HCT116 (cell line): ENCODE results near the gene EXOC6B. TPM values are rescaled to one million over a fixed set of nuclear protein-coding genes. Genes with fewer than 3 reads are reported as not detected.

Experiments used
- ATAC-seq: fragments of 200-7000 bp; cut with Tn5 transposase; 2 replicates; pipeline ENCODE4 v1.9.1; 2020; ENCODE audit warnings: mild to moderate bottlenecking, moderate library complexity
- BruUV-seq: library from RNA; stranded (reverse); fragments of 400-500 nt; replicated peaks from 2 replicates; lab custom pipeline; 2021; lab: Mats Ljungman, UMichigan
- CTCF ChIA-PET: fragments of 300-600 bp; sonication (Branson Sonifier 250); formaldehyde crosslinking; loops from one replicate; lab custom pipeline; 2021; ENCODE audit warnings: antibody characterized with exemption; lab: Charles Lee
- POLR2A ChIA-PET: fragments of 300-600, 350-600 bp; sonication (Branson Sonifier 250); formaldehyde crosslinking; loops from one replicate; lab custom pipeline; 2021; ENCODE audit warnings: antibody characterized with exemption; lab: Charles Lee
- RAD21 ChIA-PET, 2 experiments: fragments of 300-600 bp; sonication (Branson Sonifier 250); formaldehyde crosslinking; loops; one replicate each; lab custom pipeline; 2023; ENCODE audit warnings: low total read pairs in 2 of 2; ENCODE audit not compliant: uncharacterized antibody in 2 of 2, unreplicated experiment in 2 of 2, low non-redundant PET in 1 of 2; lab: Charles Lee
- DNase-seq: peaks from one replicate; pipeline ENCODE4 v3.0.0-alpha.2; 2010; ENCODE audit warnings: low read depth, low spot score
- H2AFZ ChIP-seq: fragments of 200-600 bp; shearing (Covaris generic), sonication (generic); 2 replicates; pipeline ENCODE4 v1.6.1; 2017; ENCODE audit warnings: low read depth, mixed run types, mixed read lengths, antibody characterized with exemption, low read length; ENCODE audit not compliant: poor library complexity, severe bottlenecking
- H3K27ac ChIP-seq: 2 replicates; pipeline ENCODE4 v1.5.1; 2012; ENCODE audit warnings: low read depth, low read length
- H3K27me3 ChIP-seq: fragments of 200-600 bp; sonication (generic); 2 replicates; pipeline ENCODE4 v1.6.1; 2016; ENCODE audit warnings: mixed run types, low read length, mixed read lengths; ENCODE audit not compliant: insufficient read depth
- H3K36me3 ChIP-seq, 2 experiments: fragments of 200-500 bp in 1 of 2; fragments of 200-600 bp in 1 of 2; sonication (Bioruptor generic) in 1 of 2; sonication (generic) in 1 of 2; 2 replicates each; pipeline versions ENCODE4 v1.5.1 to v1.6.1; 2014 to 2016; ENCODE audit warnings: low read length in 2 of 2, inconsistent platforms in 1 of 2, mixed read lengths in 1 of 2, mixed run types in 1 of 2; ENCODE audit not compliant: insufficient read depth in 2 of 2, control insufficient read depth in 1 of 2
- H3K4me1 ChIP-seq, 2 experiments: fragments of 200-600 bp in 1 of 2; sonication (generic) in 1 of 2; 2 replicates each; pipeline versions ENCODE4 v1.5.1 to v1.6.1; 2012 to 2017; ENCODE audit warnings: low read length in 2 of 2, inconsistent platforms in 1 of 2, mild to moderate bottlenecking in 1 of 2, mixed read lengths in 1 of 2, mixed run types in 1 of 2, moderate library complexity in 1 of 2; ENCODE audit not compliant: insufficient read depth in 2 of 2, control insufficient read depth in 1 of 2
- H3K4me2 ChIP-seq: fragments of 200-600 bp; sonication (generic); 2 replicates; pipeline ENCODE4 v1.6.1; 2017; ENCODE audit warnings: mixed run types, low read length, mixed read lengths
- H3K4me3 ChIP-seq, 2 experiments: fragments of 200-600 bp in 1 of 2; sonication (generic) in 1 of 2; replicated peaks in 1 of 2; 2 replicates each; pipeline ENCODE4 v1.5.1; 2011 to 2016; ENCODE audit warnings: low read length in 2 of 2, control low read depth in 1 of 2, low read depth in 1 of 2, mild to moderate bottlenecking in 1 of 2, mixed read lengths in 1 of 2, mixed run types in 1 of 2
- H3K79me2 ChIP-seq: fragments of 200-600 bp; sonication (generic); 2 replicates; pipeline ENCODE4 v1.6.1; 2017; ENCODE audit warnings: mild to moderate bottlenecking, mixed run types, low read length, moderate library complexity, mixed read lengths; ENCODE audit not compliant: insufficient read depth
- H3K9ac ChIP-seq: fragments of 200-600 bp; sonication (generic); 2 replicates; pipeline ENCODE4 v1.6.1; 2016; ENCODE audit warnings: low read length, mixed read lengths
- H3K9me2 ChIP-seq: fragments of 200-600 bp; sonication (generic), shearing (Covaris generic); 2 replicates; pipeline ENCODE4 v1.6.1; 2017; ENCODE audit warnings: mixed run types, mild to moderate bottlenecking, moderate library complexity; ENCODE audit not compliant: insufficient read depth
- H3K9me3 ChIP-seq, 2 experiments: fragments of 200-500 bp in 1 of 2; fragments of 200-600 bp in 1 of 2; sonication (Bioruptor generic) in 1 of 2; sonication (generic) in 1 of 2; 2 replicates each; pipeline ENCODE4 v1.6.1; 2014 to 2017; ENCODE audit warnings: low read length in 2 of 2, mixed read lengths in 2 of 2, inconsistent platforms in 1 of 2, low read depth in 1 of 2, mild to moderate bottlenecking in 1 of 2, mixed run types in 1 of 2, moderate library complexity in 1 of 2; ENCODE audit not compliant: control insufficient read depth in 1 of 2, insufficient read depth in 1 of 2
- H4K20me1 ChIP-seq: fragments of 200-600 bp; sonication (generic), shearing (Covaris generic); 2 replicates; pipeline ENCODE4 v1.6.1; 2017; ENCODE audit warnings: mixed run types, mild to moderate bottlenecking, moderate library complexity; ENCODE audit not compliant: insufficient read depth
- EZH2 ChIP-seq: fragments of 200-600 bp; sonication (generic); IDR thresholded peaks from 2 replicates; pipeline ENCODE4 v1.6.1; 2017; ENCODE audit warnings: antibody characterized with exemption, mixed run types
- FOSL1 ChIP-seq: IDR thresholded peaks from 2 replicates; pipeline ENCODE4 v1.6.1; 2012; ENCODE audit warnings: low read depth
- POLR2AphosphoS5 ChIP-seq: IDR thresholded peaks from 2 replicates; pipeline ENCODE4 v1.6.1; 2011; ENCODE audit warnings: mild to moderate bottlenecking, low read depth, low read length, moderate library complexity
- RAD21 ChIP-seq: IDR thresholded peaks from 2 replicates; pipeline ENCODE4 v1.6.1; 2012; ENCODE audit warnings: low read depth, mild to moderate bottlenecking
- SIN3A ChIP-seq: IDR thresholded peaks from 2 replicates; pipeline ENCODE4 v1.6.1; 2012; ENCODE audit warnings: low read depth
- SRF ChIP-seq: IDR thresholded peaks from 2 replicates; pipeline ENCODE4 v1.6.1; 2012; ENCODE audit warnings: low read depth
- ZFX ChIP-seq: fragments of 450-650 bp; IDR thresholded peaks from 2 replicates; pipeline ENCODE4 v1.6.1; 2017
- intact Hi-C: fragments of 100-400 bp; cut with micrococcal nuclease; formaldehyde crosslinking; loops from 2 replicates; pipeline ENCODE4 v1.10.0; 2022
- total RNA-seq: library from RNA; stranded (reverse); gene quantifications from one replicate; pipeline ENCODE4 v1.2.1, GENCODE V29; 2021; ENCODE audit not compliant: unreplicated experiment
- TF ChIP-seq, protein P1 (sequence below): IDR thresholded peaks from 2 replicates; pipeline ENCODE4 v1.6.1; 2012; ENCODE audit warnings: low read depth

The EXOC6B gene
- total RNA-seq, 1 experiment from 2014 or later, result 25.4 TPM

GRCh38 chr2:72172478-72172877, 653.4 kb downstream of the EXOC6B start:
- ChIA-PET RAD21 (no interaction called here), CTCF (no interaction called here)
- no TSS peak for BruUV-seq

DNA sequence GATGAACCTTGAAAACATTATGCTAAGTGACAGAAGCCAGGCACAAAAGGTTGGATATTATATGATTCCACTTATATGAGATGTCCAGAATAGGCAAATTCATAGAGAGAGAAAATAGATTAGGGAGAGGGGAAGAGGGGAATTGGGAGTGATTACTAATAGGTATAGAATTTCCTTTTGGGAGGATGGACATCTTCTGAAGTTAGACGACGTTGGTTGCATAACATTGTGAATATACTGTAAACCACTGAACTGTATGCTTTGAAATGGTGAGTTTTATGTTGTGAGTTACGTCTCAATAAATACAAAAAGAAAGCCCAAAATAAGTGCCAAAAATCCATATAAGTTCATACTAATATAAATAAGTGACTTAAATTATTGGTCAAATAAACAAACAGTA, 659.6 kb downstream of the EXOC6B start:
- Histone ChIP-seq H3K9me2 (no peaks in the 10 kb centered on the region), H3K4me2 (no peak overlapping the region), H3K27ac (no peak overlapping the region), H4K20me1 (no peaks in the 10 kb centered on the region), H2AFZ (no peak overlapping the region), H3K27me3 (no peaks in the 10 kb centered on the region), H3K9ac (no peak overlapping the region), H3K4me1 (no peaks in the 10 kb centered on the region), H3K79me2 (no peaks in the 10 kb centered on the region), H3K9me3 (no peaks in the 10 kb centered on the region), H3K4me3 (no peak overlapping the region), H3K36me3 (no peaks in the 10 kb centered on the region)
- no peak for ATAC-seq
- ChIA-PET CTCF (no interaction called here), RAD21 (no interaction called here), POLR2A (no interaction called here)
- no peak for DNase-seq
- TF ChIP-seq ZFX, result no peak
- TF ChIP-seq RAD21, result no peak
- TF ChIP-seq SRF, result no peak
- no peak for TF ChIP-seq SIN3A
- no TSS peak for BruUV-seq
- intact Hi-C loops, result no loop called here

More at GRCh38 chr2:72172478-72172877, 653.4 kb downstream of the EXOC6B start:
- no peaks in the 10 kb centered on the region for H3K9me3 ChIP-seq
- TF ChIP-seq, protein P1, sequence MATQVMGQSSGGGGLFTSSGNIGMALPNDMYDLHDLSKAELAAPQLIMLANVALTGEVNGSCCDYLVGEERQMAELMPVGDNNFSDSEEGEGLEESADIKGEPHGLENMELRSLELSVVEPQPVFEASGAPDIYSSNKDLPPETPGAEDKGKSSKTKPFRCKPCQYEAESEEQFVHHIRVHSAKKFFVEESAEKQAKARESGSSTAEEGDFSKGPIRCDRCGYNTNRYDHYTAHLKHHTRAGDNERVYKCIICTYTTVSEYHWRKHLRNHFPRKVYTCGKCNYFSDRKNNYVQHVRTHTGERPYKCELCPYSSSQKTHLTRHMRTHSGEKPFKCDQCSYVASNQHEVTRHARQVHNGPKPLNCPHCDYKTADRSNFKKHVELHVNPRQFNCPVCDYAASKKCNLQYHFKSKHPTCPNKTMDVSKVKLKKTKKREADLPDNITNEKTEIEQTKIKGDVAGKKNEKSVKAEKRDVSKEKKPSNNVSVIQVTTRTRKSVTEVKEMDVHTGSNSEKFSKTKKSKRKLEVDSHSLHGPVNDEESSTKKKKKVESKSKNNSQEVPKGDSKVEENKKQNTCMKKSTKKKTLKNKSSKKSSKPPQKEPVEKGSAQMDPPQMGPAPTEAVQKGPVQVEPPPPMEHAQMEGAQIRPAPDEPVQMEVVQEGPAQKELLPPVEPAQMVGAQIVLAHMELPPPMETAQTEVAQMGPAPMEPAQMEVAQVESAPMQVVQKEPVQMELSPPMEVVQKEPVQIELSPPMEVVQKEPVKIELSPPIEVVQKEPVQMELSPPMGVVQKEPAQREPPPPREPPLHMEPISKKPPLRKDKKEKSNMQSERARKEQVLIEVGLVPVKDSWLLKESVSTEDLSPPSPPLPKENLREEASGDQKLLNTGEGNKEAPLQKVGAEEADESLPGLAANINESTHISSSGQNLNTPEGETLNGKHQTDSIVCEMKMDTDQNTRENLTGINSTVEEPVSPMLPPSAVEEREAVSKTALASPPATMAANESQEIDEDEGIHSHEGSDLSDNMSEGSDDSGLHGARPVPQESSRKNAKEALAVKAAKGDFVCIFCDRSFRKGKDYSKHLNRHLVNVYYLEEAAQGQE, result no peak
- no peak for TF ChIP-seq POLR2AphosphoS5
- no peak for TF ChIP-seq RAD21
- TF ChIP-seq EZH2, result no peak
- no peak for TF ChIP-seq FOSL1
- DNase-seq (no peak), ATAC-seq (no peak)
- POLR2A ChIA-PET, result no interaction called here
- no peaks in the 10 kb centered on the region for H3K27me3 ChIP-seq
- H3K9me2 ChIP-seq, result no peaks in the 10 kb centered on the region
- no peak overlapping the region for H3K27ac ChIP-seq
- intact Hi-C loops, result no loop called here
- H3K4me1 ChIP-seq, result no peaks in the 10 kb centered on the region
- no peak overlapping the region for H3K4me2 ChIP-seq
- no peaks in the 10 kb centered on the region for H4K20me1 ChIP-seq
- no peaks in the 10 kb centered on the region for H3K36me3 ChIP-seq
- H3K79me2 ChIP-seq, result no peaks in the 10 kb centered on the region
- no peak overlapping the region for H3K4me3 ChIP-seq
- H3K9ac ChIP-seq, result no peak overlapping the region
- H2AFZ ChIP-seq, result no peak overlapping the region
